ENCODE data around the gene SIAE. TPM values are rescaled to one million over a fixed set of nuclear protein-coding genes. Genes with fewer than 3 reads are reported as not detected.

SIAE gene
- total and polyA plus RNA-seq, 2 of the 8 experiments (the other 6 are each of a cell fraction or from before 2014, with no cell fraction given): 2.3 to 3.7 TPM

GRCh38 chr11:124670732-124671131 lies 2.8 kb downstream of the SIAE start:
- no peak for DNase-seq (ENCODE audit: low read depth in 1 of 2, low spot score in 2 of 2)
- TF ChIP-seq GABPA (IDR thresholded peaks at IDR 0.05; ENCODE audit: borderline replicate concordance, insufficient read depth, low read length) (no peak), E2F6 (IDR thresholded peaks at IDR 0.05) (no peak), BACH1 (IDR thresholded peaks at IDR 0.05; ENCODE audit: low read length) (no peak), RNF2 (IDR thresholded peaks at IDR 0.05; ENCODE audit: borderline replicate concordance, low read depth, low read length, missing control alignments, poor library complexity, severe bottlenecking) (no peak), EZH2 (IDR thresholded peaks at IDR 0.05; ENCODE audit: low read depth, low read length, severe bottlenecking) (no peak), SP4 (IDR thresholded peaks at IDR 0.05; ENCODE audit: low read length) (no peak), TAF1 (IDR thresholded peaks at IDR 0.05; ENCODE audit: low read depth, low read length) (no peak)

More at GRCh38 chr11:124670732-124671131, 2.8 kb downstream of the SIAE start:
- ChIA-PET CTCF (ENCODE audit: partially characterized antibody) (interaction anchor here (0.7 to 3.9 kb wide), 24 partner anchors 10 to 599 kb away, joined by 3 to 56 read pairs (median 10); partner anchors contain the start of genes ESAM, NRGN and ROBO3), POLR2A (ENCODE audit: partially characterized antibody) (interaction anchor here (1.1 to 1.7 kb wide), 3 partner anchors 74 to 90 kb away, joined by 3 to 4 read pairs (median 3); no protein-coding TSS in a partner anchor)
- H3K27ac ChIP-seq (ENCODE audit: low read depth, low read length): no peak overlapping the region
- no peak overlapping the region for H2AFZ ChIP-seq (ENCODE audit: low read length)
- H3K18ac ChIP-seq (ENCODE audit: extremely low read depth, low read length): no peak overlapping the region
- H4K91ac ChIP-seq (replicated peaks; ENCODE audit: insufficient read length, low read length): no peak overlapping the region
- peaks cover 0 to 3% of the 10 kb centered on the region in 2 experiments for H4K20me1 ChIP-seq (replicated peaks in 1 of 2; ENCODE audit: control insufficient read depth in 1 of 2, insufficient read depth in 2 of 2, low read length in 2 of 2)
- H2BK15ac ChIP-seq (ENCODE audit: low read length): no peak overlapping the region
- no peak overlapping the region for H4K5ac ChIP-seq (ENCODE audit: insufficient read length, low read depth, low read length)
- H3K23ac ChIP-seq (ENCODE audit: insufficient read length): no peak overlapping the region
- no peak overlapping the region for H3K4ac ChIP-seq (replicated peaks; ENCODE audit: insufficient read length, low read depth, low read length)
- no peak overlapping the region for H2BK12ac ChIP-seq (ENCODE audit: low read depth, low read length)
- WGBS, 2 experiments (ENCODE audit: extremely low coverage in 1 of 2, insufficient coverage in 1 of 2, insufficient read length in 1 of 2, insufficient replicate concordance in 2 of 2, low coverage in 1 of 2, low lambda C conversion rate in 2 of 2, missing lambda C conversion rate in 1 of 2): 67% methylated on average over 3 of the region's 3 CpGs; no CpG with 5 or more reads in 1 of the 2 experiments
- H3K4me2 ChIP-seq (ENCODE audit: insufficient read depth in 1 of 2, low read depth in 2 of 2, low read length in 2 of 2): no peak overlapping the region
- no peak overlapping the region for H4K8ac ChIP-seq (ENCODE audit: extremely low read depth, insufficient read depth, low read length)
- no peaks in the 10 kb centered on the region for H3K79me2 ChIP-seq (ENCODE audit: control insufficient read depth in 1 of 2, insufficient read depth in 2 of 2, low read length in 2 of 2)
- H3K79me1 ChIP-seq (ENCODE audit: low read depth, low read length): no peaks in the 10 kb centered on the region
- no peak overlapping the region for H2BK20ac ChIP-seq (ENCODE audit: low read length)
- H2BK5ac ChIP-seq (ENCODE audit: low read depth, low read length): no peak overlapping the region
- H3K14ac ChIP-seq (ENCODE audit: insufficient read length): no peak overlapping the region
- peaks cover 0 to 15% (median 9%) of the 10 kb centered on the region in 4 experiments; a peak in 6 of 7 replicates for H3K27me3 ChIP-seq (replicated peaks in 1 of 4; ENCODE audit: control insufficient read depth in 3 of 4, extremely low read depth in 1 of 4, insufficient read depth in 3 of 4, low read length in 3 of 4)
- no peak overlapping the region for H3K9ac ChIP-seq (replicated peaks in 1 of 4; ENCODE audit: extremely low read depth in 1 of 4, low read depth in 3 of 4, low read length in 3 of 4)
- no peak for FAIRE-seq
- H3K56ac ChIP-seq (replicated peaks; ENCODE audit: insufficient read length, low read depth, low read length): no peak overlapping the region
- no peaks in the 10 kb centered on the region for H3K36me3 ChIP-seq (ENCODE audit: control insufficient read depth in 2 of 4, insufficient read depth in 4 of 4, low read length in 3 of 4)
- no peaks in the 10 kb centered on the region; a peak in 1 of 7 replicates for H3K4me1 ChIP-seq (replicated peaks in 1 of 4; ENCODE audit: control insufficient read depth in 3 of 4, insufficient read depth in 4 of 4, low read length in 3 of 4)
- H2BK120ac ChIP-seq (replicated peaks; ENCODE audit: low read depth, low read length): no peak overlapping the region
- H3K4me3 ChIP-seq (ENCODE audit: extremely low read depth in 1 of 4, insufficient read depth in 2 of 4, low read depth in 3 of 4, low read length in 4 of 4): no peak overlapping the region
- no peaks in the 10 kb centered on the region for H3K9me3 ChIP-seq (ENCODE audit: insufficient read depth in 2 of 2, low read depth in 1 of 2, low read length in 1 of 2)
- H2AK5ac ChIP-seq (ENCODE audit: low read depth, low read length): no peak overlapping the region
- H3K23me2 ChIP-seq (ENCODE audit: low read depth, low read length): peaks cover 5% of the 10 kb centered on the region; the same call in 1 of the 2 replicates
